Tibial artery (tissue), 4 donors: ENCODE results near the gene AGAP1.
A peak's percentile ranks its signal among the peaks of the same experiment; 100 is the strongest.

Experiments
- DNase-seq, 2 donors: peaks; one replicate each; pipeline ENCODE4 v3.0.0-alpha.2; 2019
- H3K27ac ChIP-seq, 2 donors: fragments of 200-600 bp; sonication (generic) in 1 of 2; 1 replicate in 1 of 2; 2 replicates in 1 of 2; pipeline ENCODE4 v1.5.1; 2018 to 2019; ENCODE audit warnings: mild to moderate bottlenecking in 1 of 2
- H3K27me3 ChIP-seq, 2 donors: fragments of 200-600 bp; sonication (generic) in 1 of 2; one replicate each; pipeline versions ENCODE4 v1.5.1 to v1.6.0; 2016 to 2019
- H3K36me3 ChIP-seq, 3 donors: fragments of 200-600 bp; sonication (generic) in 2 of 3; one replicate each; pipeline ENCODE4 v1.5.1; 2016 to 2019; ENCODE audit warnings: mild to moderate bottlenecking in 2 of 3
- H3K4me1 ChIP-seq, 4 donors: fragments of 200-600 bp; sonication (generic) in 2 of 4; 1 replicate in 3 of 4; 2 replicates in 1 of 4; pipeline ENCODE4 v1.5.1; 2016 to 2019
- H3K4me3 ChIP-seq, 2 donors: fragments of 200-600 bp; sonication (generic) in 1 of 2; 1 replicate in 1 of 2; 2 replicates in 1 of 2; pipeline ENCODE4 v1.5.1; 2018 to 2019; ENCODE audit warnings: mild to moderate bottlenecking in 2 of 2
- H3K9me3 ChIP-seq, 3 donors: fragments of 200-600 bp; sonication (generic) in 1 of 3; one replicate each; pipeline ENCODE4 v1.5.1; 2016 to 2019
- intact Hi-C: fragments of 100-400 bp; cut with DNase I; formaldehyde crosslinking; loops from one replicate; pipeline ENCODE4 v1.15.0; 2023; ENCODE audit warnings: low total_unique reads
- TF ChIP-seq, protein P1 (sequence below), 2 experiments: fragments of 200-600 bp in 1 of 2; fragments of 450-650 bp in 1 of 2; IDR thresholded peaks; one replicate each; pipeline ENCODE4 v1.5.1; 2017 to 2019; ENCODE audit warnings: antibody characterized with exemption in 2 of 2, mild to moderate bottlenecking in 1 of 2, moderate library complexity in 1 of 2

The AGAP1 gene

DNA sequence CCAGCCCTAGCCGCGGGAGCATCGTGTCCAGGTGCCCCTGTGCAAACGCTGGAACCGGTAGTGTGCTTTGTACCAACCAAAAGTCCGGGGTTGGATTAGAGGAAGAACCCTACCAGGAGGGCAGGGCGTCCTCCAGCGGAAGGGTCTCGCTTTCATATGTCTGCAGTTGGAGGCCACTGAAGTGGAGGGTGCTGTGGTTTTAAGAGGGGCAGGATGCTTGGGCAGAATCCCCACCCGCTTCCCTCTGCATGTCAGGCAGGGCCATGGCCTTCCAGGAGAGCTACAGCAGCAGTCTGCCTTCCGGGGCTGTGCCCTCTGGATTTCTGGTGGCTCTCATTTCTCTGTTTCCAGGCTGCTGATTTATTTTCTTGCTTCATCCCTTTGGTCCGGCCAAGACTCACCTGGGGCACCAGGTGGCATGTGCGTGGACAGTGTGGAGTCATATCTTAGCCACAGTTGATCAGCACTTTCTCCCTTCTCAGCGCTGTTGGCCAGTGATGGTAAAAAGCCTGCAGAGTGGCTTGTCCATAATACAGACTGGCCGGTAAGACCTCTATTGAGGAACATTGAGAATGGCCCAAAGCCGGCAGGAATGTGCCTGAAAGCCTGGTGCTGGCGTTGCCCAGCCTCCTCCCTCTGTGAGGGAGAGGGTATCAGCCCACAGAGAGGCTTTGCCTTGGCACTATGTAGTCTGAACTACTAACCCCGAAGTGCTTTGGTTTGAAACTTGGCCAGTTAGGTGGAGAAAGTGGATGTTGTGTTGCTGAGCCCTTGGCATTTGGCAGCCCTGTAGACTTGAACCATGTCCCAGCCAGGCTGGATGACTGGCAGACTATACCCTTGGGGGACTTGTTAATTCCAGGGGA lies 1.8 kb downstream of the AGAP1 start:
- peaks cover 0 to 6% (median 4%) of the 10 kb centered on the region in 3 donors for H3K9me3 ChIP-seq
- H3K27me3 ChIP-seq: no peaks in the 10 kb centered on the region
- no peaks in the 10 kb centered on the region for H3K36me3 ChIP-seq
- DNase-seq: no peak
- peak overlapping the region in 1 of 2 donors; percentile 38 for H3K27ac ChIP-seq
- H3K4me3 ChIP-seq: peak overlapping the region; percentile 61 to 71
- intact Hi-C loops: no loop called here
- H3K4me1 ChIP-seq: peaks cover 0 to 27% (median 17%) of the 10 kb centered on the region in 4 donors
- TF ChIP-seq, protein P1, sequence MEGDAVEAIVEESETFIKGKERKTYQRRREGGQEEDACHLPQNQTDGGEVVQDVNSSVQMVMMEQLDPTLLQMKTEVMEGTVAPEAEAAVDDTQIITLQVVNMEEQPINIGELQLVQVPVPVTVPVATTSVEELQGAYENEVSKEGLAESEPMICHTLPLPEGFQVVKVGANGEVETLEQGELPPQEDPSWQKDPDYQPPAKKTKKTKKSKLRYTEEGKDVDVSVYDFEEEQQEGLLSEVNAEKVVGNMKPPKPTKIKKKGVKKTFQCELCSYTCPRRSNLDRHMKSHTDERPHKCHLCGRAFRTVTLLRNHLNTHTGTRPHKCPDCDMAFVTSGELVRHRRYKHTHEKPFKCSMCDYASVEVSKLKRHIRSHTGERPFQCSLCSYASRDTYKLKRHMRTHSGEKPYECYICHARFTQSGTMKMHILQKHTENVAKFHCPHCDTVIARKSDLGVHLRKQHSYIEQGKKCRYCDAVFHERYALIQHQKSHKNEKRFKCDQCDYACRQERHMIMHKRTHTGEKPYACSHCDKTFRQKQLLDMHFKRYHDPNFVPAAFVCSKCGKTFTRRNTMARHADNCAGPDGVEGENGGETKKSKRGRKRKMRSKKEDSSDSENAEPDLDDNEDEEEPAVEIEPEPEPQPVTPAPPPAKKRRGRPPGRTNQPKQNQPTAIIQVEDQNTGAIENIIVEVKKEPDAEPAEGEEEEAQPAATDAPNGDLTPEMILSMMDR (IDR thresholded peaks at IDR 0.05): no peak

DNA sequence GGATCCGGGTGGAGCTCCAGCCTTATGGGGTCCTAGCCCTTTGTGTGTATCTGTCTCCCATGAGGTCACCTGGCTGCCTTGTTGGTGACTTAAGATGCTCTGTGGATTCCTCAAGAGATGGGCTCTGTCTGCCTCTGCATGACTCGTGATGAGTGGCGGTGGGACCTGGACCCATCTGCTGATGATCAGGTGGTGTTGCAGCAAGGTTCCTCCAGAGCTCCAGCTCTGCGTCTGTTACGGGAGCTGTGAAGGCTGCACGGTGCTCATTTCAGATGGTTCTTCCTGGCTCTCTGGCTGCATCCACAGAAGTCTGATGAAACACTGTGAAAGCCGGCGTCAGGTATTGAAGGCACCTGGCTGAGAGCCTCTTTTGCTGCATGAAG lies 2.4 kb downstream of the AGAP1 start:
- Histone ChIP-seq H3K27me3 (no peaks in the 10 kb centered on the region), H3K4me3 (no peak overlapping the region), H3K4me1 (peaks cover 0 to 27% (median 17%) of the 10 kb centered on the region in 4 donors), H3K9me3 (peaks cover 0 to 6% (median 3%) of the 10 kb centered on the region in 3 donors), H3K36me3 (no peaks in the 10 kb centered on the region), H3K27ac (no peak overlapping the region)
- TF ChIP-seq, protein P1 (IDR thresholded peaks at IDR 0.05): no peak
- no peak for DNase-seq
- intact Hi-C loops: no loop called here

DNA sequence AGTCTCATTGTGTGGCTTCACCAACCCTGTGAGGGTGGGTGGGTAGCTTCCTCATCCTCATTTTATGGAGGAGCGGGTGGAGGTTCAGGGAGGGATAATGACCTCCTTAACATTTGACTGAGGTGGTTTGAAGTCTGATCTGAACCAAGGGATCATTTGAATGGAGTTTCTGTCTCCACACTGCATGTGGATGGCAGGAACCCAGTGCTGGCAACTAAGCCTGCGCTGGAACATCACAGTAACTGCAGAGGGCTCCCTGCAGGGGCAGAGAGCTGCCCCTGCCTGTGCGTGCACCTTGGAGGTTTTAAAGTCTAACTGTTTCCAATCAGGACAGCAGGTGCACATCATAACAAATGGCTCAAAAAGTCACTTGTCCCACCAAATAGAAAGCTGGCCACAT lies 3.3 kb downstream of the AGAP1 start:
- no peak overlapping the region for H3K4me3 ChIP-seq
- H3K4me1 ChIP-seq: peaks cover 0 to 32% (median 19%) of the 10 kb centered on the region in 4 donors
- no peaks in the 10 kb centered on the region for H3K9me3 ChIP-seq
- DNase-seq: no peak
- no peaks in the 10 kb centered on the region for H3K27me3 ChIP-seq
- no peak overlapping the region for H3K27ac ChIP-seq
- H3K36me3 ChIP-seq: no peaks in the 10 kb centered on the region
- intact Hi-C loops: no loop called here
- TF ChIP-seq, protein P1 (IDR thresholded peaks at IDR 0.05): no peak

DNA sequence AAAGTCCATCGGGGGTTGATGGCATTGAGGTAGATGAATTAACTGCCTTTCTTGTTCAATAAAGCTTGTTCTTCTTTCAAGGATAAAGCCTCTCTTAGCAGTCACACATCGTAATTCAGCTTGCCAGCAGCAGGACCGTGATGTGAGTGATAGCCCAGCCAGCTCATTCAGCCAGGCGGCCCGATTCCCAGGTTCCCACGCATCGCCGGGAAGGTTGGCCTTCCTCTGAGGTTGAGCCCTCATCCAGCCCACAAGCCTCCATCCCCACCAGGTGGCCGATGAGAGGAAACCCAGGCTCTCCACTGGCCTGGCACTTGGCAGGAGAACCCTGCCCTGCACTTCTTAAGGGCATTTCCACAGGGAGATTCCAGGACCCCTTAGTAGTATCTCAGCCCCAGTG lies 4.7 kb downstream of the AGAP1 start:
- Histone ChIP-seq H3K4me3 (no peak overlapping the region), H3K4me1 (peaks cover 0 to 25% (median 16%) of the 10 kb centered on the region in 4 donors), H3K9me3 (no peaks in the 10 kb centered on the region), H3K27ac (no peak overlapping the region), H3K36me3 (no peaks in the 10 kb centered on the region), H3K27me3 (no peaks in the 10 kb centered on the region)
- intact Hi-C loops: no loop called here
- TF ChIP-seq, protein P1 (IDR thresholded peaks at IDR 0.05): no peak
- no peak for DNase-seq

DNA sequence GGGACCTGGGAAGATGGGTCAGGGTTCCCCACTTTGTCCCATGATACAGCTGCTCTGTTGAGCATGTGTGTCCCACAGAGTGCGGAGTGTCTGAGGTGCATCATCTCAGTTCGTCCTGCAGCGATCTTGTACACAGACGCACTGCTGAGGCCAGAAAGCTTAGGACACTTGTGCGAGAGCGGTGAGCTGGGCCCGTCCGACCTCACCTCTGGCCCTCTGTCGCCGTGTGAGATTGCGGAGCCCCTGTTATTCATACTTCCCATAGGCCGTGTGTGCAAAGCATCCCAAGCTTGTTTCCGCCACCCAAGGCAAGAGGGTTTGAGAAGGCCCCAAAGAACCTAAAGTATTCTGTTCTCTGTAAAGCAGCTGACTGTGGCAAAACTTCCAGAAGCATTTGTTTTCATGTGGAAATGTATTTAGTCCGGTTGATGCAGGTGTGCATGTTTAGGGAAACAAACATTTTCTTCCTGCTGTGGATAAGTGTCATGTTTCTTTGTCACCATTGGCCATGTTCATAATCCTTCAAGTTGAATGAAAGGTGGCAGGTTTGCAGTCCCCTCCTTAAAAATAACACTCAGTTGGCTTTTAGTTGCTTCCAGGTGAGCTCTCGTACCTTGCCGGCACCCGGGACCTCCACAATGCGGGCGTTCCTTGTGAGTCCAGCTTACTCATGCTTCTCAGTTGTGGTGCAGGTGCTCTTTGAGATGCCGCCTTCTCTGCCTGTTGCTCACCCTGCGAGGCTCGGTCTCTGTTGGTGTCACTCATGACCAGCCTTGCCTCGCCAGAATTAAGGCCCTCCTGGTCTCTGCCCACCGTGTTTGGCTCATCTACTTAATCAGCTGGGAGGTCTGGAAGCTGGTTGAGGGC lies 5.3 kb downstream of the AGAP1 start:
- TF ChIP-seq, protein P1 (IDR thresholded peaks at IDR 0.05): no peak
- H3K27ac ChIP-seq: no peak overlapping the region
- no peaks in the 10 kb centered on the region for H3K27me3 ChIP-seq
- intact Hi-C loops: no loop called here
- no peak for DNase-seq
- H3K4me1 ChIP-seq: peaks cover 0 to 25% (median 16%) of the 10 kb centered on the region in 4 donors
- H3K36me3 ChIP-seq: no peaks in the 10 kb centered on the region
- no peak overlapping the region for H3K4me3 ChIP-seq
- no peaks in the 10 kb centered on the region for H3K9me3 ChIP-seq
